NCI-H187 (cell line): ENCODE results near the gene ZNF878.
A peak's percentile ranks its signal among the peaks of the same experiment; 100 is the strongest.
"Not testable (repeated sequence)": the region's sequence is repeated elsewhere in the genome, so short reads cannot be mapped to it uniquely, and the experiment has no call there.

Experiments
- DNase-seq, 2 experiments: peaks; one replicate each; lab custom pipeline; 2025; lab: John Stamatoyannopoulos, UW

Gene ZNF878

DNA sequence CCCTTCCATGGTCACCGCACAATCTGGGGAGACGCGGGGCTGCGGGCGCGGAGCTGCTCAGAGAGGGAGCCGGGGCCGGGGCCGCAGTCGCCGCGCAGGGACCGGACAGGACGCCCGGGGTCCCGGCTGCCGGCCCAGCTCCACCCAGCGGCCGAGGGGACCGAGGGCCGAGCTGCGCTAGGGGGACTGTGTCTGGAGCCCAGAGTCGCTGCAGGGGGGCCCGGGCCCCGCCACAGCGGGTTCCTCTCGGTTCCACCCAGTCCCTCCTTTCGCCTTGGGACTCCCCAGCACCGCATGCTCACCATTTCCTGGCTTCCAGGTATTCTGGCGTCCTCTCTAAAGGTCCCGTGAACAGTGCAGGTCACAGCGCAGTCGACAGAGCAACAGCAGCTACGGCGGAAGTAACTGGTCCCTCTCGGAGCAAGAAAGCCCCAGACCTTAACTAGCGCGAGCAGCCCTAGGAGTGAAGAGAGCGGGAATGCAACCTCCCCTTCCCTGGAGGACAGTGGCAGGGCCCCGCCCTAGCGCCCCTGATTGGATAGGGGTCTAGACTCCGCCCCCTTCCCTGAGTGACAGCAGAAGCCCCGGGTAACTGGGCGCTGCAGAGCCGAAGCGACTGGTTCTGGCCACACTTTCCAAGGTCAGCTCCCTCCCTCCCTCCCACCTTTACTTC lies at the start of gene ZNF878:
Gene ZNF878, minus strand, starts transcription at position 465 of the 673 bp plus-strand sequence. Its CDS starts 160 bp downstream, at position 305.
- peak; percentile 19 to 64 for DNase-seq

DNA sequence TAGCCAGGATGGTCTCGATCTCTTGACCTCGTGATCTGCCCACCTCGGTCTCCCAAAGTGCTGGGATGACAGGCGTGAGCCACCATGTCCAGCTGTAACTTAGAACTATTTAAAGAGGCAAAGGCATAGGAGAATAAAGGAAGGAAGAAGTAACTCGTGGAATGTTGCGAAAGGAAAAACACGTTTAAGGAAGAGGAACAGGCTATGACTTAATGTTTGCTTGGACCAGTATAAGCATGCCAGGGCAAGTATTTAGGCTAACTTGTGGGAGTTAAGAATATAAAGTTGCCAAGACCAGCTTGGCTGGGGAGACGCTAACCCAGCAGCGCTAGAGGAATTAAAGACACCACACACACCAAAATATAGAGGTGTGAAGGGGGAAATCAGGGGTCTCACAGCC lies 45.3 kb upstream of the ZNF878 start:
- DNase-seq, result no peak

DNA sequence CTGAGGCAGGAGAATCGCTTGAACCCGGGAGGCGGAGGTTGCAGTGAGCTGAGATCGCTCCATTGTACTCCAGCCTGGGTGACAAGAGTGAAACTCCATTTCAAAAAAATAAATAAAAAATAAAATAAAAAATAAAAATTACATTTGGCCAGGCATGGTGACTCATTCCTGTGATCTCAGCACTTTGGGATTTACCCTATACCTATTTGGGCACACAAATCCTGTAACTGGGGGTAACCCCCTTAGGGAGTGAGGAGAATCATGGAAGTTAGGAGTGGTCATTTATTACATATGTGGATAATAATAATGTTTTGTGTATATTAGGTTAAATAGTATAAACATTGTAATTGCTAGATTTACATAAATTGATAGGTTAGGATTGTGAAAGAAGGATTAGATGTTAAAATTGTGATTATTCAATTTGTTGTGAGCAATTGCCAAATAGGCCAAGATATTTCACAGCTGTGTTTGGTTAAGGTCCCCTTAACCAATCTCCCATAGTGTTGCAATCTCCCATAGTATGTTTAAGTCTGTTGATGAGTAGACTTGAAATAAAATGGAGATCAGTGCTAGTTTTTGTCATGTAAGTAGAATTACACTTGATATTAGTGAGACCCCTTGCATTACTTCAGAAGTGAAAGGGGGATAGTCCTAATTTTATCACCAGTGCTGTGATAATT lies 42.5 kb upstream of the ZNF878 start:
- no peak for DNase-seq

DNA sequence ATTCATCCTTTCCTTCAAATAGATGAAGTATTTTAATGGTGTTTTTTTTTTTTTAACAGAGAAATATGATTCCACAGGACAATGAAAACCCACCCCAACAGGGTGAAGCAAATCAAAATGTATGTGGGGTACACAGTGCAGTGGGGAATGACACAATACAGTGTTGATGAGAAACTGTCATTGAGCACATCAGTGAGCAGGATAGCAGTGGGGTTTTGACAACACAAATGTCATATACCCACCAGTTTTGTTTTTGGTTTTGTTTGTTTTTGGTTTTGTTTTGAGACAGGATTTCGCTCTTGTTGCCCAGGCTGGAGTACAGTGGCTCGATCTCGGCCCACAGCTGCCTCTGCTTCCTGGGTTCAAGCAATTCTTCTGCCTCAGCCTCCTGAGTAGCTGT lies 41.0 kb upstream of the ZNF878 start:
- DNase-seq, result no peak

DNA sequence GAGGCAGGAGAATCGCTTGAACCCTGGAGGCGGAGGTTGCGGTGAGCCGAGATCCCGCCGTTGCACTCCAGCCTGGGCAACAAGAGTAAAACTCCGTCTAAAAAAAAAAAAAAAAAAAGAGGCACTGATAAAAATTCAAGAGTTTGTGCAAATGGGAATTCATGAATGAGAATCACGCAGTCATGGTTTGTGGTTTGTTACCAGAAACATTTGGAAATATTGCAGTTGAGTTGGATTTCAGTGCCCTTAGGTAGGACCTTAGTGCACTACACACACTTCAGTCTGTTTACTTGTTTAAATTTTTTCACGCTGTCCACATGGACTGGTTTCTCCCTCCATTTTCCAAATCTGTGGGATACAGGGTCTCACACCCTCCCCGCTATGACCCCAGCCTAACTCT lies 40.2 kb upstream of the ZNF878 start:
- DNase-seq, result no peak

DNA sequence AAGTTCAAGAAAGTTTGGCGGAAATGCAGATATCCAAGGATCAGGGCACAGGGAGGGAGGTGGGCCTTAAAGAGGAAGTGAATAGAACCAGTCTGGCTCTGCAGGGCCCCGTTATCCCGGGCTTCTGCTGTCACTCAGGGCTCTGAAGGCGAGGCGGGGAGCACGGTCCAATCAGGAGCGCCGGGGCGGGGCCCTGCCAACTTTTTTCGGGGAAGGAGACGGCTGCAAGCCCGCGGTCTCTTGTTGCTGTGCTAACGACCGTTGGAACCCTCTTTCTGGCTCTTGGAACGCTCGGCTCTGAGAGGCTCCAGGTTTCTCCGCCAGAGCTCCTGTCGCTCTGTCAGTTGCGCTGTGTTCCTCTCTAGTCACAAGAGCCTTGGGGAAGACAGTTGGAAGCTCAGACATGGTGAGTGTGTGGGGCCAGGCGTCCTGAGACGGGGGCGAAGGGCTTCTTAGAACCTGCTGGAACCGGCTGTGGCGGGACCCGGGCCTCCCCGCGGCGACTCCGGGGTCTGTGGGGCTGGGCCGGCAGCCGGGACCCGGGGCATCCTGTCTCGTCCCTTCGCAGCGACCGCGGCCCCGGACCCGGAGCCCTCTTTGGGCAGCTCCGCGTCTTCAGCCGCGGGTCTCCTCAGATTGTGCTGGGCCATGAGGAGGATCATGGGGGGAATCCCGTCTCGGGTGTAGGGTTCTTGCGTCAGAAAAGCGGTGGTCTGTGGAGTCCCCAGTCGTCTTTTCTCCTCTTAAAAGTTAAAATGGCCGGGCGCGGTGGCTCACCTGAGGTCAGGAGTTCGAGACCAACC lies 39.5 kb upstream of the ZNF878 start:
- no peak for DNase-seq

DNA sequence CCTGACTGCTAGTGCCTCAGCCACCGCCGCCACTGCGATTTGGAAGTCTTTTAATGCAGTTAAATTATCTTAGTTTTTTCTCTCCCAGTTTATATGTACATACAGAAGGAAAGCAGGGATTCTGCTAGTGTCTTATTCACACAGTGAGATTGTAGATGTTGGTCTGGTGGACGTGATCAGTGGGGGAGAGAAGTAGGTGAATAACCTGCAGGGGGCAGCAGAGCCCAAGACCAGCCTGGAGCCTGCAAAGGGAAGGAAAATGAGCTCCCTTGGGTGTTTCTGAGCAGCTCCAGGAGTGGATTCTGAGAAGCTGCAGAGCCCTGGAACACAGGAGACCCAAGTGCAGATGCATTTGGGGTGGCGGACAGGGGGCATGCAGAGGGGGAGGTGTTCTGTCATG lies 38.0 kb upstream of the ZNF878 start:
- DNase-seq, result peak; percentile 5 to 6

DNA sequence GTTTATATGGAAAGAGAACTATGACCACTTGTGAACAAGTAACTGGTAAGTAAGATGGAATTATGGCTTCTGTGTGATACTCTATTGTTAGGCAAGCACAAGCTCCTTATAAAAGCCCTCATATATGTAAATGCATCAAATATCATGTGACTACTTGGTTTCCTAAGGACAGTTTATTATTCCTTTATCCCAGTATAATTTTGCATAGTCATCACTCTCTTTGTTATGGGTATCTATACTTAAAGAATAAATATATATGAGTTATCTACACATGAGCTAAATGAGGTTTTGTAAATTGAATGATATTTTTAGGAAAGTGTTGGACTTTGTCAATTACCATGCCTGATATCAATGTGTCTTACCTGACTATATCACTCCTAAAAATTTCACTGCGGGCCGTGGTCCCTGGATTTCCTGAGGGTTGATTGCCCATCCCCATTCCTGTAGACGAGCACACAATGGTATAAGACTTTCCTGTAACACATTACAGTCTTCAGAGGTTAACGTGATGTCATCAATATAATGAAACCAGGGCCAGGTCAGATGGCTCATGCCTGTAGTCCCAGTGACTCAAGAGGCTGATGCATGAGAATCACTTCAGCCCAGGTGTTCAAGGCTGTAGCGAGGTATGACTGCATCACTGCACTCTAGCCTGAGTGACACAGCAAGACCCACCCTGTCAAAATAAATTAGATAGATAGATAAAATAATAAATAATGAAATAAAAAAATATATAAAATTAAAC lies 32.5 kb upstream of the ZNF878 start:
- DNase-seq, result no peak

DNA sequence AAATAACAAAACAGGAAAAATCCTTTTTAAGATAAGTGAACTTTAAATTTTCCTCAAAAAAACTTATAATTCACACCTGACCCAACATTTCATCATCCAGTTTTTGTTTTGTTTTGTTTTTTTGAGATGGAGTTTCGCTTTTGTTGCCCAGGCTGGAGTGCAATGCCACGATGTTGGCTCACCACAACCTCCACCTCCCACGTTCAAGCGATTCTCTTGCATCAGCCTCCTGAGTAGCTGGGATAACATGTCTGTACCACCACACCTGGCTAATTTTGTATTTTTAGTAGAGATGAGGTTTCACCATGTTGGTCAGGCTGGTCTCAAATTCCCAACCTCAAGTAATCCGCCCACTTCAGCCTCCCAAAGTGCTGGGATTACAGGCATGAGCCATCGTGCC lies 30.6 kb upstream of the ZNF878 start:
- not testable (repeated sequence) for DNase-seq

DNA sequence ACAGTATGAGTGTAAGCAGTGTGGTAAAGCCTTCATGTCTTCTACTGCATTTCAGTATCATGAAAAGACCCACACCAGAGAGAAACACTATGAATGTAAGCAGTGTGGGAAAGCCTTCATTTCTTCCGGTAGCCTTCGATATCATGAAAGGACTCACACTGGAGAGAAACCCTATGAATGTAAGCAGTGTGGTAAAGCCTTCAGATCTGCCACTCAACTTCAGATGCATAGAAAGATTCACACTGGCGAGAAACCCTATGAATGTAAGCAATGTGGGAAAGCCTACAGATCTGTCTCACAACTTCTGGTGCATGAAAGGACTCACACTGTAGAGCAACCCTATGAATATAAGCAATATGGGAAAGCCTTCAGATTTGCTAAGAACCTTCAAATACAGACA lies 24.6 kb upstream of the ZNF878 start:
- no peak for DNase-seq

DNA sequence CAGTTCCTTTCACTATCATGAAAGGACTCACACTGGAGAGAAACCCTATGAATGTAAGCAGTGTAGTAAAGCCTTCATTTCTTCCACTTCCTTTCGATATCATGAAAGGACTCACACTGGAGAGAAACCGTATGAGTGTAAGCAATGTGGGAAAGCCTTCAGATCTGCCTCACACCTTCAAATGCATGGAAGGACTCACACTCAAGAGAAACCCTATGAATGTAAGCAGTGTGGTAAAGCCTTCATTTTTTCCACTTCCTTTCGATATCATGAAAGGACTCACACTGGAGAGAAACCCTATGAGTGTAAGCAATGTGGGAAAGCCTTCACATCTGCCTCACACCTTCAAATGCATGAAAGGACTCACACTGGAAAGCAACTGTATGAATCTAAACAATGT lies 23.6 kb upstream of the ZNF878 start:
- DNase-seq, result not testable (repeated sequence)

DNA sequence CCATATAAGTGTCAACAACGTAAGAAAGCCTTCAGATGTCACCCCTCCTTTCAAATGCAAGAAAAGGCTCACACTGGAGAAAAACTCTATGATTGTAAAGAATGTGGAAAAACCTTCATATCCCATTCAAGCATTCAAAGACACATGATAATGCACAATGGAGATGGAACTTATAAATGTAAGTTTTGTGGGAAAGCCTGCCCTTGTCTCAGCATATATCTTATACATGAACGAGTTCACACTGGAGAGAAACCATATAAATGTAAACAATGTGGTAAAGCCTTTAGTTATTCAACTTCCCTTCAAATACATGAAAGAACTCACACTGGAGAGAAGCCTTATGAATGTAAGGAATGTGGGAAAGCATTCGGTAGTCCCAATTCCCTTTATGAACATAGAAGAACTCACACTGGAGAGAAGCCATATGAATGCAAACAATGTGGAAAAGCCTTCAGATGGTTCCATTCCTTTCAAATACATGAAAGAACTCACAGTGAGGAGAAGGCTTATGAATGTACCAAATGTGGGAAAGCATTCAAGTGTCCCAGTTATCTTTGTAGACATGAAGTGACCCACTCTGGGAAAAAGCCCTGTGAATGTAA lies 22.9 kb upstream of the ZNF878 start:
- no peak for DNase-seq

DNA sequence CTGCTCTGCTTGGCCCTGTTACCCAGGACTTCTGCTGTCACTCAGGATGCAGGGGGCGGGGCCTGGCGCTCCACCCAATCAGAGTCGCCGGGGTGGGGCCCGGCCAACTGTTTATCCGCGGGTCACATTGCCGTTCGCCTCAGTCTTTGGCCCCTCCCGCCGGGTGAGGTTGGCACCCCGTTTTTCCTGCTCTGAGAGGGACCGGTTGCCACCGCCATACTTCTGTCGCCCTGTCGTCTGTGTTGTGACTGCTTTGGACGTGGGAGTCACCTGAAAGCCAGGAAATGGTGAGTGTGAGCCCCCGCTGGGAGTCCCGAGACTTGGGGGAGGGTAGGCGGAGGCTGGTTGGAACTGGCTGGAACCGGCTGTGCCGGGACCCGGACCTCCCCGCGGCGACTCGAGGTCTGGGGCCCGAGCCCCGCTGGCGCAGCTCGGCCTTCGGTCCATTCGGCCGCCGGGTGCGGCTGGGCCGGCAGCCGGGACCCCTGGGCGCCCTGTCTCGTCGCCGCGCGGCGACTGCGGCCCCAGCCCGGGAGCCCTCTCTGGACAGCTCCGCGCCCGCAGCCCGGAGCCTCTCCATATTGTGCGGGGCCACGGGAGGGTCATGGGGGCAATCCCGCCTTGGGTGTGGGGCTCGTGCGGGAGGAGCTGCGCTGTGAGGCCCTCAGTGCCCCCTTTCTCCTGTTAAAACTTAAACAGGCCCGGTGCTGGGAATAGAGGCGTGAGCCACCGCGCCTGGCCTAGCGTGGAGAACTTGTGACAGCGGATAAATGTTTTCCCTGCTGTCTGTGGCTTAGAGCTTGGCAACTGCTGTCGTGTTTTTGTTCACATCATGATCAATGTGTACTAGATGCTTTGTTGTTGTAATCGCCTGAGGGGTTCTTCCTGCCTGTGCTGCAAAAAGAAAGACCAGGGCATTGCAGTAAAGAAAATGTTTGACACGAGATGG lies 12.1 kb upstream of the ZNF878 start, which contains the start of gene ZNF844:
Gene ZNF844, plus strand, starts transcription at position 142 of the 949 bp plus-strand sequence. Its CDS starts 143 bp downstream, at position 285.
- DNase-seq, result peak; percentile 2 to 5

DNA sequence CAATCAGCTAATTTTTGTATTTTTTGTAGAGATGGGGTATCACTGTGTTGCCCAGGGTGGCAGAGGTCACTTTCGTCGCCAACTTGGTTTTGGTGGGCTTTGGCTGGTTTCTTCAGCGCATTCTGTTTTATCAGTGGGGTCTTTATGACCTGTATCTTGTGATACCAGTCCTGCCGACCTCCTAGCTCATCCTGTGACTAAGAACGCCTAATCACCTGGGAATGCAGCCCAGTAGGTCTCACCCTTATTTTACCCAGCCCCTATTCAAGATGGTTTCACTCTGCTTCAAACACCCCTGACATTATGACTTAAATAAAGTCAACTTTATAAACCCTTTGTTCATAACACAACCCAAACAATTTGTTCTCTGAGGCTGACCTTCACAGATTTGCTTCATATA lies 3.0 kb upstream of the ZNF878 start:
- no peak for DNase-seq

DNA sequence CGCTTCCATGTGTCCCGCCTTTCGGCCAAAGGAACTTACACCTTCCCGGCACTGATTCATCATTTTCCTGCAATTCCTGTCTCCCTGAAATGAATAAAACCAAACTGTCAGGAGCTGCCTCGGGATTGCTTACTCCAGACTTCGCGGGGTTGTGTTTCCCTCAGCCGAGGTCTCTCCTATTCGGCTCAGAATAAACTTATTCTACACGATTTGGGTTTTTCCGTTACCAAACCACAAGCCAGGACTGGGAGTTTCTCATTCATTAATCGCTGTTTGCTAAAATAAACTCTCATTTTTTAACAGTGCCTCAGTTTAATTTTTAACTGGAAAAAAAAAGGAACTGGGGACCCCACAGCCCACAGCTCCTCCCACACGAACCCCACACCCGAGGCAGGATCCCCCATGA lies 667 bp downstream of the ZNF878 start:
- DNase-seq, result no peak

DNA sequence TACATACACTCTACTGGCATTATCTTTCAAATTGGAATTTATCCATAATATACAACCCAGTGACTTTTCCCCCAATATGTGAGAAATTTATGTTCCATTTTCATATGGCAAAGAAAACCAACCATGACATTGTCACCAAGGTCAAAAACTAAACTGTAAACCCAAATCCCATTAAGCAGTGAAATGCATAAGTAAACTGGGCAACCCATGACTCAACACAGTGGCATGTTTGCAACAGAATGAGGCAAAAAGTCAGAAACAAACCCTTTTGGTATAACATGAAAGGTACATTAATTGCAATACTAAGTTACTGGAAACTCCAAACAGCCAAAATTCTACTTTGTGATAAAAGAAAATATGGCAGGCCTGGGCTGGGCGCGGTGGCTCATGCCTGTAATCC lies 4.9 kb downstream of the ZNF878 start:
- no peak for DNase-seq

DNA sequence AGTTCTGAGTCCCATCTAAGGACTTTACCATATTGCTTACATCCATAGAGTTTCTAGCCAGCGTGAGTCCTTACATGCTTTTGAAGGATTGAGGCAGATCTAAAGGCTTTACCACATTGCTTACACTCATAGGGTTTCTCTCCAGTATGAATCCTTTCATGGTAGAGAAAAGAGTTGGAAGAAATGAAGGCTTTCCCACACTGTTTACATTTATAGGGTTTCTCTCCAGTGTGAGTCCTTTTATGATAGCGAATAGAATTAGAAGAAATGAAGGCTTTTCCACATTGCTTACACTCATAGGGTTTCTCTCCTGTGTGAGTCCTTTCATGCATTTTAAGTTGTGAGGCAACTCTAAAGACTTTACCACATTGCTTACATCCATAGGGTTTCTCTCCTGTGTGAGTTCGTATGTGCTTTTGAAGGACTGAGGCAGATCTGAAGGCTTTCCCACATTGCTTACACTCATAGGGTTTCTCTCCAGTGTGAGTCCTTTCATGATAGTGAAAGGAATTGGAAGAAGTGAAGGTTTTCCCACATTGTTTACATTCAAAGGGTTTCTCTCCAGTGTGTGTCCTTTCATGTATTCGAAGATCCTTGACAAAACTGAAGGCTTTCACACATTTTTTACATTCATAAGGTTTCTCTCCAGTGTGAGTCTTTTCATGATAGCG lies 8.9 kb downstream of the ZNF878 start:
- DNase-seq, result no peak

DNA sequence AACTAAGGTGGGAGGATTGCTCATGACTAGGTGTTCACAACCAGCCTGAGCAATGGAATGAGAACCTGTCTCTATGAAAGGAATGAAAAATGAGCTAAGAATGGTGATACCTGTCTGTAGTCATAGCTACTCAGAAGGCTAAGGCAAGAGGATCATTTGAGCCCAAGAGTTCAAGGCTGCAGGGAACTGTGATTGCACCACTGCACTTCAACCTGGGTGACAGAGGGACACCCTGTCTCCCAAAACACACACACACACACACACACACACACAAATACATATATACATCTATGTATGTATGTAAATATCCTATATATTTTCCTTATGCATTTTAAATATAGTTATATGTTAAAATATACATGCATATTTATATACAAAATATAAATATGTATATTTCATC lies 9.9 kb downstream of the ZNF878 start:
- DNase-seq, result no peak

DNA sequence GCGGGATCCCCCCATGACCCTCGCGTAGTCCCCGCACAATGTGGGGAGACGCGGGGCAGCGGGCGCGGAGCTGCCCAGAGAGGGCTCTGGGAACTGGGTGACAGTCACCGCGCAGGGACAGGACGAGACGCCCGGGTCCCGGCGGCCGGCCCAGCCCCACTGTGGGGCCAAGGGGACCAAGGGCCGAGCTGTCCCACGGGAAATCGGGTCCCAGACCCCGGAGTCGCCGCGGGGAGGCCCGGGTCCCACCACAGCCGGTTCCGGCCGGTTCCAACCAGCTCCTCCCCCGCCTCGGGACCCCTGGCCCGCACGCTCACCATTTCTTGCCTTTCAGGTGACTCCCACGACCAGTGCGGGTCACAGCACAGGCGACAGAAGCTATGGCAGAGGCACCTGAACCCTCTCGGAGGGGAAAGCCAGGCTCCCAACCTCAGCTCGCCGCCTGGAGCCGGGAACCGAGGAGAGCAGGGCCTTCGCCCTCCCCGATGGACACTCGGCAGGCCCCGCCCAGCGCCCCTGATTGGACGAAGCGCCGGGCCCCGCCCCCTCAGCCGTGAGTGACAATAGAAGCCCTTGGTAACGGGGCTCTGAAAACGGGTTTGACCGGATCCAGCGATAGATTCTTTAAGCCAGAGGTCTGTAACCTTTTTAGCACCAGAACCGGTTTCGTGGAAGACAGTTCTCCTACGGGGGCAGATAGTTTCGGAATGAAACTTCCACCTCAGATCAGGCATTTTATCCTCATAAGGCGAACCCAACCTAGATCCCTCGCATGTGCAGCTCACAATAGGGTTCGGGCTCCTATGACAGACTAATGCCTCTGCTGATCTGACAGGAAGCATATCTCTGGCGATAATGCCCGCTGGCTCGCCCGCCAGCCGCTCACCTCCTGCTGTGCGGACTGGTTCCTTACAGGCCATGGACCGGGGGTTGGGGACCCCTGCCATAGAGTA lies 17.3 kb downstream of the ZNF878 start, which contains the start of gene ZNF433:
Gene ZNF433, minus strand, starts transcription at position 460 of the 953 bp plus-strand sequence. Its CDS starts 140 bp downstream, at position 320.
- DNase-seq, result peak; percentile 12 to 40
